ENCODE measurements around the gene CCDC196.

- no peak for TF ChIP-seq CTCF (IDR thresholded peaks at IDR 0.05)
- TF ChIP-seq POLR2AphosphoS5 (IDR thresholded peaks at IDR 0.05; ENCODE audit: insufficient read depth in 1 of 2, low read depth in 1 of 2): no peak
- no peak for TF ChIP-seq POLR2A (IDR thresholded peaks at IDR 0.05)
Observed at GRCh38 chr14:66514213-66514612, 28.0 kb downstream of the CCDC196 start.
